Natural killer cell (primary cell): ENCODE data around the gene C4orf50. TPM values are rescaled to one million over a fixed set of nuclear protein-coding genes. Genes with fewer than 3 reads are reported as not detected.

Experiments used
- ATAC-seq, 3 donors: fragments of 150-1000 bp in 2 of 3; fragments of 200-7000 bp in 1 of 3; cut with Tn5 transposase; 1 replicate in 1 of 3; 2 replicates in 2 of 3; pipeline ENCODE4 v1.10.0; 2021; ENCODE audit warnings: mild to moderate bottlenecking in 2 of 3, moderate library complexity in 2 of 3
- DNase-seq, 2 donors: peaks; one replicate each; pipeline versions ENCODE4 v3.0.0 to v3.0.0-alpha.2; 2013 to 2021; ENCODE audit warnings: mixed read lengths in 1 of 2
- H3K27ac ChIP-seq: one replicate; pipeline ENCODE4 v1.5.1; 2013; ENCODE audit warnings: mild to moderate bottlenecking, low read length
- H3K27me3 ChIP-seq: one replicate; pipeline ENCODE4 v1.6.1; 2013; ENCODE audit warnings: low read length; ENCODE audit not compliant: control insufficient read depth, insufficient read depth
- H3K36me3 ChIP-seq: one replicate; pipeline ENCODE4 v1.6.1; 2013; ENCODE audit warnings: low read length; ENCODE audit not compliant: control insufficient read depth, insufficient read depth
- H3K4me1 ChIP-seq: one replicate; pipeline ENCODE4 v1.6.1; 2013; ENCODE audit warnings: low read length; ENCODE audit not compliant: control insufficient read depth, insufficient read depth
- H3K4me3 ChIP-seq: one replicate; pipeline ENCODE4 v1.5.1; 2013; ENCODE audit warnings: low read length
- H3K9me3 ChIP-seq: one replicate; pipeline ENCODE4 v1.6.1; 2013; ENCODE audit warnings: low read length; ENCODE audit not compliant: control insufficient read depth, insufficient read depth
- H3K27ac Mint-ChIP-seq, 2 donors: one replicate each; pipeline ENCODE4 v1.8.0; 2022; ENCODE audit warnings: mild to moderate bottlenecking in 2 of 2, mixed read lengths in 2 of 2, moderate library complexity in 1 of 2
- H3K27me3 Mint-ChIP-seq, 2 donors: one replicate each; pipeline ENCODE4 v1.8.0; 2022; ENCODE audit warnings: low read depth in 2 of 2, mixed read lengths in 2 of 2
- H3K36me3 Mint-ChIP-seq: one replicate; pipeline ENCODE4 v1.8.0; 2022; ENCODE audit warnings: mixed read lengths
- H3K4me1 Mint-ChIP-seq, 2 donors: one replicate each; pipeline ENCODE4 v1.8.0; 2022; ENCODE audit warnings: mixed read lengths in 2 of 2
- H3K4me3 Mint-ChIP-seq: one replicate; pipeline ENCODE4 v1.8.0; 2022; ENCODE audit warnings: mild to moderate bottlenecking, moderate library complexity, mixed read lengths
- H3K9me3 Mint-ChIP-seq, 2 donors: one replicate each; pipeline ENCODE4 v1.8.0; 2022; ENCODE audit warnings: mixed read lengths in 2 of 2
- WGBS: methylation state at CpG from one replicate; pipeline ENCODE4 v1.1.7; 2013; ENCODE audit warnings: missing lambda C conversion rate; ENCODE audit not compliant: insufficient coverage; 5-methylcytosine and 5-hydroxymethylcytosine counted together
- intact Hi-C: fragments of 100-400 bp; cut with micrococcal nuclease; formaldehyde crosslinking; loops from one replicate; pipeline ENCODE4 v1.14.2; 2022
- total RNA-seq, 4 donors: library from RNA; stranded (reverse); fragments of 120-200 nt in 1 of 4; gene quantifications; one replicate each; pipeline versions ENCODE4 v1.2.3 to v1.2.4, GENCODE V29; 2013 to 2022
- TF ChIP-seq, protein P1 (sequence below): fragments of 200-600 bp; IDR thresholded peaks from one replicate; pipeline ENCODE4 v1.8.0; 2022; ENCODE audit warnings: antibody characterized with exemption

Gene C4orf50
- total RNA-seq, 3 donors from 2014 or later (not counting 1 experiment from before 2014, with no cell fraction given) = 0.63 to 2.7 (median 1.8) TPM

DNA sequence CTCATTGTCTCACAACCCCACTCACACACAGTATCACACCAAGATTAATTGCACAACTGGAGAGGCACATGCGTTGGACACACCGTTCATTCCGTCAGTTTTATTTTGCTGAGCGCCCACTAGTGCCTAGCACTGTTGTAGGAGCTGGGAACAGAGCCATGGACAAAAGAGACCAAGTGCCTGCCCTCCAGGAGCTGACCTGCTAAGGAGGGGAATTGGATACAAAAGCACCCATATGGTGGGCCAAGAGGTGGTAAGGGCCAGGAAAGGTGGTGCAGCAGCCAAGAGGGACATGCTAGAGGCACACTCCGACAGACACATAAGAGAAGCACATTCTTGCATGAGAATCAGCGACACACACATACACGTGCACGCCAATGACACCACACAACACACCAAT lies 124.6 kb downstream of the C4orf50 start:
- WGBS = 80% methylated on average over 8 of the region's 8 CpGs

DNA sequence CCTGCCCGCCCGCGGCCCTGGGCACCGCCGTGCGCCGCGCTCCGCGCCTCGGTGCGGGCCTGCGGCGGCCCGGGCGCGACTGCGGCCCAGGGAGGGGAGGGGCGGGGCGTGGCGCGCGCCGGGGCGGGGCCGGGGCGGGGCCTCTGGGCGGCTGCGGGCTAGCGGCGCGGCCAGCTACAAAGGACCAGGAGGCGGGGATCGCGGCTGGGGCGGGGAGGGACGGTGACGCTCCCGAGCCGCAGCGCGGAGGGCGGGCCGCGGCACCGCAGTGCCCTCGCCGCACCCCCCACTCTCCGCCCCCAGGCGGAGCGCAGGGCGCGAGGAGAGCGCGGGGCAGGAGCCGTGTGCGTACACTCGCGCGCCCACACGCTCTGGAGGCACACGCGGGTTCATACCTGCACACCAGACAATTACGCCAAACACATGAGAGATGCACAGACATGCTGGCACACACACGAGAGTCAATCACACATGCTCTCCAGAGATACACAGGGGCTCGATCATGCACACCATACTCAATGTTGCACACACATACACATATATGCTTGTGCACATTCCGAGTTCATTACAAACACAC lies 125.1 kb downstream of the C4orf50 start, which contains the start of gene CRMP1:
Gene CRMP1 (minus strand): TSS at position 83 of the 577 bp plus-strand sequence. CDS start 117 bp downstream, outside the sequence.
- DNase-seq (no peak), ATAC-seq (no peak)
- 11% methylated on average over 67 of the region's 67 CpGs for WGBS
- no peak within 1 kb of the TSS for H3K4me3 ChIP-seq
- Mint-ChIP-seq H3K36me3 (no peaks in the 10 kb centered on the region), H3K9me3 (peaks cover 0 to 2% of the 10 kb centered on the region in 2 donors), H3K27me3 (peaks cover 52 to 59% of the 10 kb centered on the region in 2 donors), H3K4me3 (peak within 1 kb of the TSS; percentile 10), H3K27ac (no peak within 1 kb of the TSS), H3K4me1 (peaks cover 0 to 13% of the 10 kb centered on the region in 2 donors)
- no peaks in the 10 kb centered on the region for H3K36me3 ChIP-seq
- H3K27me3 ChIP-seq = peaks cover 30% of the 10 kb centered on the region
- intact Hi-C loops = no loop called here
- TF ChIP-seq, protein P1, sequence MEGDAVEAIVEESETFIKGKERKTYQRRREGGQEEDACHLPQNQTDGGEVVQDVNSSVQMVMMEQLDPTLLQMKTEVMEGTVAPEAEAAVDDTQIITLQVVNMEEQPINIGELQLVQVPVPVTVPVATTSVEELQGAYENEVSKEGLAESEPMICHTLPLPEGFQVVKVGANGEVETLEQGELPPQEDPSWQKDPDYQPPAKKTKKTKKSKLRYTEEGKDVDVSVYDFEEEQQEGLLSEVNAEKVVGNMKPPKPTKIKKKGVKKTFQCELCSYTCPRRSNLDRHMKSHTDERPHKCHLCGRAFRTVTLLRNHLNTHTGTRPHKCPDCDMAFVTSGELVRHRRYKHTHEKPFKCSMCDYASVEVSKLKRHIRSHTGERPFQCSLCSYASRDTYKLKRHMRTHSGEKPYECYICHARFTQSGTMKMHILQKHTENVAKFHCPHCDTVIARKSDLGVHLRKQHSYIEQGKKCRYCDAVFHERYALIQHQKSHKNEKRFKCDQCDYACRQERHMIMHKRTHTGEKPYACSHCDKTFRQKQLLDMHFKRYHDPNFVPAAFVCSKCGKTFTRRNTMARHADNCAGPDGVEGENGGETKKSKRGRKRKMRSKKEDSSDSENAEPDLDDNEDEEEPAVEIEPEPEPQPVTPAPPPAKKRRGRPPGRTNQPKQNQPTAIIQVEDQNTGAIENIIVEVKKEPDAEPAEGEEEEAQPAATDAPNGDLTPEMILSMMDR = no peak
- H3K27ac ChIP-seq = no peak within 1 kb of the TSS
- no peaks in the 10 kb centered on the region for H3K9me3 ChIP-seq
- H3K4me1 ChIP-seq = no peaks in the 10 kb centered on the region

More for the DNA sequence above, 124.6 kb downstream of the C4orf50 start:
- H3K9me3 ChIP-seq = no peaks in the 10 kb centered on the region
- H3K9me3 Mint-ChIP-seq = peaks cover 0 to 2% of the 10 kb centered on the region in 2 donors
- H3K27ac Mint-ChIP-seq = no peak overlapping the region
- intact Hi-C loops = no loop called here
- peaks cover 30% of the 10 kb centered on the region for H3K27me3 ChIP-seq
- DNase-seq (no peak), ATAC-seq (no peak)
- H3K27ac ChIP-seq = no peak overlapping the region
- no peaks in the 10 kb centered on the region for H3K36me3 Mint-ChIP-seq
- H3K27me3 Mint-ChIP-seq = peaks cover 54 to 61% of the 10 kb centered on the region in 2 donors
- H3K4me1 ChIP-seq = no peaks in the 10 kb centered on the region
- TF ChIP-seq, protein P1 = no peak
- H3K4me1 Mint-ChIP-seq = peaks cover 0 to 13% of the 10 kb centered on the region in 2 donors
- peak overlapping the region; percentile 10 for H3K4me3 Mint-ChIP-seq
- no peaks in the 10 kb centered on the region for H3K36me3 ChIP-seq
- H3K4me3 ChIP-seq = no peak overlapping the region

DNA sequence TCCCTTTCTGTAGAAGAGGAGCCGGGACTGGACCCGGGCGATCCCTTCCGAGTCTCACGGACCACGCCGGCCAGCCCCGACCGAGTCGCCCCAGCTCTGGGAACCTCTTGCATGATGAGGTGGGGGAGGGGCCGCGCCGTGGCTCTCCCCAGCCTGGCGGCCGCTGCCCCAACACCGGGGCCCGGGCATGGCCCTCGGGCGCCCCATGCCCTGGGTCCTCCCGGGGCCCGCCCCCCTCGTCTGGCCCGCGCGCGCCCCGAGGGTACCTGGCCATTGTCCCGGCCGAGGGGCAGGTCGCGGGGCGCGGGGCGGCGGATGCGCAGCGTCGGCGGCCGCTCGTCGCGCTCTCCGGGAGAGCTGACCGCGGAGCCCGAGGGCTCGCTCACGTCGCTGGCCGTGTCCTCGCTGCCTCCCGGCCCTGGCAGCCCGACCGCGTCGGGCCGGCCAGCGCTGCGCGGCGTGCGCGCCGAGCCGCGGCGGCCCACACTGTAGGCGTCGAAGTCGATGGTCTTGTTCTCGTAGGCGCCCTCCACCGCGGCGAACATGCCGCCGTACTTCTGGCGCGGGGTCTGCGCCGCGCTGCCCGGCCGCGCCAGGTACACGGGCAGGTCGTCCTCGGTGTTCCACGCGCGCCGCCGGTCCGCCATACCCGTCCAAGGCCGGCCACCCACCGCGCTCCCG lies 125.8 kb downstream of the C4orf50 start:
- WGBS = 7% methylated on average over 100 of the region's 100 CpGs
- peaks cover 53 to 59% of the 10 kb centered on the region in 2 donors for H3K27me3 Mint-ChIP-seq
- H3K27ac ChIP-seq = no peak overlapping the region
- H3K9me3 Mint-ChIP-seq = peaks cover 0 to 2% of the 10 kb centered on the region in 2 donors
- TF ChIP-seq, protein P1 = no peak
- no peaks in the 10 kb centered on the region for H3K36me3 Mint-ChIP-seq
- H3K4me3 ChIP-seq = no peak overlapping the region
- no peak overlapping the region for H3K4me3 Mint-ChIP-seq
- no peaks in the 10 kb centered on the region for H3K9me3 ChIP-seq
- no peak overlapping the region for H3K27ac Mint-ChIP-seq
- DNase-seq (no peak), ATAC-seq (no peak)
- H3K27me3 ChIP-seq = peaks cover 33% of the 10 kb centered on the region
- peaks cover 0 to 13% of the 10 kb centered on the region in 2 donors for H3K4me1 Mint-ChIP-seq
- H3K4me1 ChIP-seq = peaks cover 4% of the 10 kb centered on the region
- intact Hi-C loops = no loop called here
- H3K36me3 ChIP-seq = no peaks in the 10 kb centered on the region
